A673 (cell line): Measurements from ENCODE around the gene YWHAH. TPM values are rescaled to one million over a fixed set of nuclear protein-coding genes. Genes with fewer than 3 reads are reported as not detected.

ENCODE experiments used
- BruUV-seq: library from RNA; stranded (reverse); fragments of 400-500 nt; replicated peaks from 2 replicates; lab custom pipeline; 2021; lab: Mats Ljungman, UMichigan
- CTCF ChIA-PET: fragments of 300-600 bp; sonication (Branson Sonifier 250); formaldehyde crosslinking; loops from one replicate; lab custom pipeline; 2022; ENCODE audit warnings: antibody characterized with exemption; lab: Charles Lee
- POLR2A ChIA-PET: fragments of 300-600 bp; sonication (Branson Sonifier 250); formaldehyde crosslinking; loops from one replicate; lab custom pipeline; 2022; ENCODE audit warnings: antibody characterized with exemption; ENCODE audit not compliant: low non-redundant PET; lab: Charles Lee
- DNase-seq: peaks from one replicate; pipeline ENCODE4 v3.0.0-alpha.2; 2015; ENCODE audit warnings: low spot score
- H3K27ac ChIP-seq: fragments of 200-600 bp; sonication (generic); 2 replicates; pipeline ENCODE4 v1.5.1; 2016; ENCODE audit warnings: mixed run types, low read depth, mild to moderate bottlenecking, mixed read lengths, antibody characterized with exemption, low read length; ENCODE audit not compliant: poor library complexity, severe bottlenecking
- H3K27me3 ChIP-seq: fragments of 200-600 bp; sonication (generic); replicated peaks from 2 replicates; pipeline ENCODE4 v1.6.1; 2017; ENCODE audit warnings: mixed run types, low read depth, mild to moderate bottlenecking, mixed read lengths, antibody characterized with exemption, low read length; ENCODE audit not compliant: insufficient read depth, poor library complexity
- H3K36me3 ChIP-seq: fragments of 200-600 bp; sonication (generic); 2 replicates; pipeline ENCODE4 v1.6.1; 2016; ENCODE audit warnings: mixed run types, mild to moderate bottlenecking, mixed read lengths, antibody characterized with exemption, low read length; ENCODE audit not compliant: insufficient read depth, poor library complexity, severe bottlenecking
- H3K4me1 ChIP-seq: fragments of 200-600 bp; sonication (generic); 2 replicates; pipeline ENCODE4 v1.6.1; 2017; ENCODE audit warnings: mixed run types, mild to moderate bottlenecking, mixed read lengths, antibody characterized with exemption, low read length; ENCODE audit not compliant: insufficient read depth, poor library complexity, severe bottlenecking
- H3K4me3 ChIP-seq: fragments of 200-600 bp; sonication (generic); 2 replicates; pipeline ENCODE4 v1.5.1; 2016; ENCODE audit warnings: low read depth, mixed run types, mild to moderate bottlenecking, mixed read lengths, low read length; ENCODE audit not compliant: poor library complexity, severe bottlenecking
- H3K9me3 ChIP-seq: fragments of 200-600 bp; sonication (generic); 2 replicates; pipeline ENCODE4 v1.6.1; 2016; ENCODE audit warnings: mixed run types, low read depth, mild to moderate bottlenecking, mixed read lengths, antibody characterized with exemption, low read length; ENCODE audit not compliant: poor library complexity, severe bottlenecking
- CTCF ChIP-seq: fragments of 300-800, 200-600 bp; sonication (generic); conservative IDR thresholded peaks from 2 replicates; pipeline ENCODE4 v1.5.1; 2017; ENCODE audit warnings: low read depth, mild to moderate bottlenecking, antibody characterized with exemption, low read length, moderate library complexity, mixed read lengths
- EZH2 ChIP-seq: fragments of 200-600 bp; sonication (generic); IDR thresholded peaks from 2 replicates; pipeline ENCODE4 v1.6.1; 2017; ENCODE audit warnings: borderline replicate concordance, low read depth, mild to moderate bottlenecking, mixed read lengths, antibody characterized with exemption, low read length; ENCODE audit not compliant: poor library complexity, severe bottlenecking
- intact Hi-C: fragments of 100-400 bp; cut with micrococcal nuclease; formaldehyde crosslinking; loops from one replicate; pipeline ENCODE4 v1.10.0; 2022; ENCODE audit not compliant: unreplicated experiment
- total RNA-seq: library from RNA; stranded (reverse); gene quantifications from 2 replicates; pipeline ENCODE4 v1.2.3, GENCODE V29; 2021

Gene YWHAH
- total RNA-seq, 1 experiment from 2014 or later, result 177 TPM

DNA sequence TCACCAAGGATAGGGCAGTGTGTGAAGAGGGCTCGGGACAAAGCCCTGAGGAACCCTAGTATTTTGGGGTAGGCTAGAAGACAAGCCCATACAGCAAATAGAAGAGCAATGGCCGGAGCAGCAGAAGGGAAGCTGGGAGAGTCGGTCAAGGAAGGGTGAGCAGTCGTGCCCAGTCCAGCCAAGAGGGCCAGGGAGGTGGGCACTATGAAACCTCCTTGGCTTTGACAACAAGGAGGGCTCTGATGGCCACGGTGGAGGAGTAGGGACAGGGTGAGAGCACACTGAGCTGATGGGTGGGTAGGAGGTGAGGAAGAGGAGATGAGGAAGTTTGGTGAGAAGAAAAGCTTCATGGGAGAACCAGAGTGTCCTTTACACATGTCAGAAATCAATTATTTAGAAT lies 2.2 kb upstream of the YWHAH start:
- CTCF ChIA-PET, result no interaction called here
- Histone ChIP-seq H3K27me3 (no peaks in the 10 kb centered on the region), H3K36me3 (peaks cover 3% of the 10 kb centered on the region), H3K4me3 (no peak overlapping the region), H3K27ac (no peak overlapping the region), H3K4me1 (peaks cover 19% of the 10 kb centered on the region), H3K9me3 (no peaks in the 10 kb centered on the region)
- intact Hi-C loops, result loop anchor here (10.0 kb wide), 1 partner anchor 187 kb away; the partner anchor contains the start of genes DEPDC5 and PRR14L
- TF ChIP-seq EZH2, result no peak
- no peak for TF ChIP-seq CTCF
- no TSS peak for BruUV-seq
- POLR2A ChIA-PET, result no interaction called here
- no peak for DNase-seq

DNA sequence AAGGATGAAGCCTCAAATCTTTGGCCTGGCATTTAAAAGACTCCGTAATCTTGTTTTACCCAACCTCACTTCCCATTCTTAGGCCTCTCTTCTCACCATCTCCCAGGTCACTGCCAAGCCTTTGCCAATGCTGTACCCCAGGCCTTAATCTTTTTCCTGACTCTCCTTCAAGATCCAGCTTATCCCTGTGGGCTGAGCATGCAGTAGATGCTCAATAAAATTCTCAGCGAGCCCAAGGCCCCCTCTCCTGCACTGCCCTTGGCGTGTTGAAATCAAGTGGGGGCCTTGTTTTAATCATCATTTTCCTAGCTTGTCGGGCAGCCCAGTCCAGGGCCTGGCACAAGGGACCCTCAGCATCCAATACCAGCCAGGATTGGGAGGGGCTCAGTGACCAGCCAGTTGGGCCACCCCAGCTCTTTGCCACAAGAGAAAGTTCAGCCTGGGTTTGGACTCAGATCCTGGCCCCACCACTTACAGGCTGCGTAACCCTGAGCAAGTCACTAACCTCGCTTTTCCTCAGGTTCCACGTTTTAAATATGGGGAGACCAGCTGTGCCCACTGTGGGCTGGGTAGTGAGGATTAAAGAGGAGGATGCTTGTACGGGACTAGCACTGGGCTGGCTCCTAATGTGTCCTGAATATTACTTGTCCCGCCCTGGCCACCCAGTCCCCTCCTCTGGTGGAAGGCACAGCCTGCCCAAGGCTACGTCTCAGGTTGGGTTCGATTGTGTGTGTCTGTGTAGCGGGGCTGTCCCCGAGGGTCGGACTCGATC lies 943 bp upstream of the YWHAH start:
- Histone ChIP-seq H3K4me3 (peak overlapping the region; percentile 68), H3K27me3 (no peaks in the 10 kb centered on the region), H3K4me1 (peaks cover 22% of the 10 kb centered on the region), H3K36me3 (peaks cover 16% of the 10 kb centered on the region), H3K27ac (peak overlapping the region; percentile 73), H3K9me3 (no peaks in the 10 kb centered on the region)
- TF ChIP-seq CTCF, result no peak
- no peak for TF ChIP-seq EZH2
- ChIA-PET POLR2A (no interaction called here), CTCF (no interaction called here)
- intact Hi-C loops, result loop anchor here (10.0 kb wide), 1 partner anchor 189 kb away; the partner anchor contains the start of genes DEPDC5 and PRR14L
- TSS peak; percentile 82 for BruUV-seq
- DNase-seq, result no peak

DNA sequence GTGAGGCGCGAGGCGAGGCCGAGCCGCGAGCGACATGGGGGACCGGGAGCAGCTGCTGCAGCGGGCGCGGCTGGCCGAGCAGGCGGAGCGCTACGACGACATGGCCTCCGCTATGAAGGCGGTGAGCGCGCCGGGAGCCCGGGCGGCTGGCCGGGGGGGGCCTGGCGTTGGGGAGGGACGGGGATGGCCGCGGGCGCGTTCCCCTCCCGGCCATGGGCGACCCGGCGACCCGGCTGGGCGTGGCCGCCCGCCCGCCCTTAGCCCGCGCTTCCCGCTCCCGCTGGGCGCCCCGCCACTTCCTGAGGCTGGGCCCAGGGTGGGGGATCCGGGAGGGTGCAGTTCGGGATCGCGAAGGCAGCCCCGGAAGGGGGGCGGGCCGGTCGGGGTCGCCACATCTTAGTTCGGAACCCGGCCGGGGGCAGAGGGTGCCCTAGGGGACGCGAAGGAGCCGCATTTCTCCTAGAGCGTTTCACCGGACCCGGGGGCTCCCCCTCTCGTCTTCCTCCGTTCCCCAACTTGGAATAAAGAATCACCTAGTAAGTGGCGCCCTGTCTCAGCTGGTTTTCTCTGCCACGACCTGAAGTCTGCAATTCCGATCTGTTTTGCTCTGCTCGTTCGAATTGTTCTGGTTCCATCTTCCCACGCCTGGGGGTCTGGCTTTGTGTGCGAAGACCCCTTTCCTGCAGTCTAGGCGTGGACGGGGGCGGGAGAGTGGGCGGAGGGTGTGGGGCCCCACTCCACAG lies 536 bp downstream of the YWHAH start:
- intact Hi-C loops, result loop anchor here (5.0 to 10.0 kb wide), 2 partner anchors 190 to 278 kb away; partner anchors contain the start of genes DEPDC5 and PRR14L
- POLR2A ChIA-PET, result no interaction called here
- no peak for DNase-seq

More for the DNA sequence above, 536 bp downstream of the YWHAH start:
- peak overlapping the region; percentile 68 for H3K4me3 ChIP-seq
- no peaks in the 10 kb centered on the region for H3K27me3 ChIP-seq
- H3K4me1 ChIP-seq, result peaks cover 22% of the 10 kb centered on the region
- peak overlapping the region; percentile 96 for H3K27ac ChIP-seq
- no TSS peak for BruUV-seq
- H3K9me3 ChIP-seq, result no peaks in the 10 kb centered on the region
- CTCF ChIA-PET, result no interaction called here
- peaks cover 29% of the 10 kb centered on the region for H3K36me3 ChIP-seq
- TF ChIP-seq EZH2 (no peak), CTCF (no peak)
